KOPT-K1 (cell line): ENCODE results near the gene PCBP3.
"Not testable (repeated sequence)": the region's sequence is repeated elsewhere in the genome, so short reads cannot be mapped to it uniquely, and the experiment has no call there.

ENCODE experiments used
- H3K27ac ChIP-seq: fragments of 200-600 bp; sonication (generic); 2 replicates; pipeline ENCODE4 v1.5.1; 2016; ENCODE audit warnings: antibody characterized with exemption, mild to moderate bottlenecking, low read depth, low read length; ENCODE audit not compliant: poor library complexity, severe bottlenecking
- H3K36me3 ChIP-seq: fragments of 200-600 bp; sonication (generic); 2 replicates; pipeline ENCODE4 v1.5.1; 2017; ENCODE audit warnings: antibody characterized with exemption, mild to moderate bottlenecking, low read length, moderate library complexity; ENCODE audit not compliant: insufficient read depth
- H3K9me3 ChIP-seq: fragments of 200-600 bp; sonication (generic); 2 replicates; pipeline ENCODE4 v1.5.1; 2017; ENCODE audit warnings: antibody characterized with exemption, low read length, mild to moderate bottlenecking; ENCODE audit not compliant: insufficient read depth, poor library complexity, severe bottlenecking

The PCBP3 gene

DNA sequence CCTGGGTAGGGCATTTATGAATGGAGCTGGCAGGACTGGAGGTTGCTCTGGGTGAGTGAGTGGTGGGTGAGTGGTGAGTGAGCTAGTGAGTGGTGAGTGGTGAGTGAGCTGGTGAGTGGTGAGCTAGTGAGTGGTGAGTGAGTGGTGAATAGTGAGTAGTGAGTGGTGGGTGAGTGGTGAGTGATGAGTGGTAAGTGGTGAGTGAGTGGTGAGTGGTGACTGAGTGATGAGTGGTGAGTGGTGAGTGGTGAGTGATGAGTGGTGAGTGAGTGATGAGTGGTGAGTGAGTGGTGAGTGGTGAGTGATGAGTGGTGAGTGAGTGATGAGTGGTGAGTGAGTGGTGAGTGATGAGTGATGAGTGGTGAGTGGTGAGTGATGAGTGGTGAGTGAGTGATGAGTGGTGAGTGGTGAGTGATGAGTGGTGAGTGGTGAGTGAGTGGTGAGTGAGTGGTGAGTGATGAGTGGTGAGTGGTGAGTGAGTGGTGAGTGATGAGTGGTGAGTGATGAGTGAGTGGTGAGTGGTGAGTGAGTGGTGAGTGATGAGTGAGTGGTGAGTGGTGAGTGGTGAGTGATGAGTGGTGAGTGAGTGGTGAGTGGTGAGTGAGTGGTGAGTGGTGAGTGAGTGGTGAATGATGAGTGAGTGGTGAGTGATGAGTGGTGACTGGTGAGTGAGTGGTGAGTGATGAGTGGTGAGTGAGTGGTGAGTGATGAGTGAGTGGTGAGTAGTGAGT lies 170.8 kb downstream of the PCBP3 start:
- not testable (repeated sequence) for H3K9me3 ChIP-seq, H3K36me3 ChIP-seq, H3K27ac ChIP-seq

DNA sequence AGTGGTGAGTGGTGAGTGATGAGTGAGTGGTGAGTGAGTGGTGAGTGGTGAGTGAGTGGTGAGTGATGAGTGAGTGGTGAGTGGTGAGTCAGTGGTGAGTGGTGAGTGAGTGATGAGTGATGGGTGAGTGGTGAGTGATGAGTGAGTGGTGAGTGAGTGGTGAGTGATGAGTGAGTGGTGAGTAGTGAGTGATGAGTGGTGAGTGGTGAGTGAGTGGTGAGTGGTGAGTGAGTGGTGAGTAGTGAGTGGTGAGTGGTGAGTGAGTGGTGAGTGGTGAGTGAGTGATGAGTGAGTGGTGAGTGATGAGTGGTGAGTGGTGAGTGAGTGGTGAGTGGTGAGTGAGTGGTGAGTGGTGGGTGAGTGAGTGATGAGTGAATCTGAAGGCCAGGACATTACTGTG lies 172.3 kb downstream of the PCBP3 start:
- not testable (repeated sequence) for H3K36me3 ChIP-seq, H3K9me3 ChIP-seq, H3K27ac ChIP-seq

DNA sequence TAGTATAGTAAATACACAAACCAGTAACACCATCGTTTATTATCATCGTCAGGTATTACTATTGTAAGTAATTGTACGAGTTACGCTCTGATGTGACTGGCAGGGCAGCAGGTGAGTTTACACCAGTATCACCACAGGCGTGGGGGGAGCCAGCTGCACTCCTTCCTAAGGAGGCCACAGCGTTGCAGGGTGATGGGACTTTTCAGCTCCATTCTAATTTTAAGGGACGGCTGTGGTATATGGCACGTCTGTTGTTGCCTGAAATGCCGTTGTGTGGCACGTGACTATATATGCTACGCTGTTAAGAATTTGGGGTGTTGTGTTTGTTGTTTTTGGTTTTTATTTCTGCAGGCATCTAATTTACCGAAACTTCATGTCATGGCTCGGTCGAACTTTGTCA lies 173.3 kb downstream of the PCBP3 start:
- Histone ChIP-seq H3K9me3 (no peaks in the 10 kb centered on the region), H3K27ac (no peak overlapping the region), H3K36me3 (no peaks in the 10 kb centered on the region)

DNA sequence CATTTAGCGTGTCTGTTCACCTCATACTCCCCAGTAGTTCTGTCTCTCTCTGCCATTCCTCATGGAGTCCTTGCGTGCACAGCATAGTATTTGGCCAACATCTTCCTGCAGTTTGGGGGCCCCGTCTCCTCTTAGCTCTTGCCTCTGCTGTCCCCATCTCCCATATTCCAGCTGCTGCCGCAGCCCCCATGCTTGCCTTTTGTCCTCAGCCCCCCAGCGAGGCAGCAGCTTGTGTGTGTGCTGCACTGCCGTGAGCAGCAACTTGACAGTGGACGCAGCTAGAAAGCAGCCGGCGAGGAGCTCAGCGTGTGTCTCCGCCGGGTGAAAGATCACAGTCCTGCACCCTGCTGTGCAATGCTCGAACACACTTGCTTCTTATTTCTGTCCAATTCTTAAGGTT lies 173.8 kb downstream of the PCBP3 start:
- Histone ChIP-seq H3K9me3 (no peaks in the 10 kb centered on the region), H3K36me3 (no peaks in the 10 kb centered on the region), H3K27ac (no peak overlapping the region)

DNA sequence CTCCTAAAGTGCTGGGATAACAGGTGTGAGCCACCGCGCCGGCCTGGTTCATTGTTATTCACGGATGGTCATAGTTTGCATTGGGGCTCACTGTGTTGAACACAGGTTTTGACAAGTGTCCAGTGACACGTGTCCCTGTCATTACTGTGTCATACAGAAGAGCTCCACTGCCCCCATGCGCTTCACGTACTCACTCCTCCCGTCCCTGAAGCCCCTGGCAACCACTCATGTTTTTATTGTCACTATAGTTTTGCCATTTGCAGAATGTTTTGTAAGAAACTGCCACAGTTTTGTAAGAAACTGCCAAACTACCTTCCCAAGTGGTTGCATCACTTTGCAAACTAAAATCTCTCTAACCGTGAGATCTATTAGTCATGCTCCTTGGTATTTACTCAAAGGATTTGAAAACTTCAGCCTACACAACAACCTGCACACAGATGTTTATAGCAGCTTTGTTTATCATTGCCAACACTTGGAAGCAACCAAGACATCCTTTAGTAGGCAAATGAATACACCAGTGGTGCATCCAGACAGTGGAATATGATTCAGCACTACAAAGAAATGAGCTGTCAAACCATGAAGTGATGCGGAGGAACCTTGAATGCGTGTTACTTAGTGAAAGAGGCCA lies 174.9 kb downstream of the PCBP3 start:
- no peaks in the 10 kb centered on the region for H3K36me3 ChIP-seq
- H3K9me3 ChIP-seq: no peaks in the 10 kb centered on the region
- no peak overlapping the region for H3K27ac ChIP-seq

DNA sequence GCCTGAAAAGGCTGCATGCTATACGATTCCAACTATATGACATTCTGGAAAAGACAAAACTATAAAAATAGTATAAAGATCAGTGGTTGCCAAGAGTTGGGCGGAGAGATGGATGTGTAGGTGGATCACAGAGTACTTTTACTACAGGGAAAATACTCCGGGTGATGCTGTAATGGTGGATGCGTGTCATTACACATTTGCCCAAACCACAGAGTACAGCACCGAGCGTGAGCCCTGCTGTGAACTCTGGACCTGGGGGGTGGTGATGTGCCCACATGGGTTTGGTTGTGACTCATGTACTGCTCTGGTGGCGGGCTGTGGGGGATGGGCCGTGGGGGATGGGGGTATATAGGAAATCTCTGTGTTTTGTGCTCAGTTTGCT lies 175.4 kb downstream of the PCBP3 start:
- H3K27ac ChIP-seq: no peak overlapping the region
- H3K36me3 ChIP-seq: no peaks in the 10 kb centered on the region

DNA sequence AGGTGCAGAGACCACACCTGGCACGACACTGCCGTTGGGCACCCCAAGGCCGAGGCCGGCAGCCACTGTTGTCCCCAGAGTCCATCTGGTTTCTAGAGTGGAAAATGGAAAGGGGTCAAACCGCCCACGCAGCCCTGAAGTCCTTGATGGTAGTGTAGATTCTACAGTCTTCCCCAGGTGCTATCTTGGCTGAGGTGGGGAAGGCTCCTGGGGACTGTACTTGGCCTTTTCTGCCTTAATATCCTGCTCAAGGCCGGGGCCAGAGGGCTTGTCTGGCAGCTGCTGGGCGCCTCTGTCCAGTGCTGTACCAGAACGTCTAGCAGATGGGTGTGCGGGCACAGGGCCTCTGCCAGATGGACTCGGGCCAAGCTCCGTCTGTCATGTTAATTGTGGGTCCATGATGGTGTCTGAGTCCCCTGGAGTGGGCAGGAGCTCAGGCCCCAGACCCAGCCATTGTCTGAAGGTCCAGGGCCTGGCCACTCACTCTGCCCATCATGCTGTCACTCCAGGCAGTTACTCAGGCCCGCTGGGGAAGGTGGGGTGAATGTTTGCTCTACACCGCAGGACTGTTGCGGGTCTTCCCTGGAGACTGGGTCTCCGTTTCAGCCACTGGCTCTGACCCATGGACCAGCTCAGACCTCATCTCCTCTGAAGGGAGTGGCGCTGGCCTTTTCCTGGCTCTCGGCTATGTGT lies 176.1 kb downstream of the PCBP3 start:
- H3K27ac ChIP-seq: no peak overlapping the region
- H3K36me3 ChIP-seq: no peaks in the 10 kb centered on the region
- H3K9me3 ChIP-seq: no peaks in the 10 kb centered on the region

More for the DNA sequence above, 175.4 kb downstream of the PCBP3 start:
- H3K9me3 ChIP-seq: no peaks in the 10 kb centered on the region

DNA sequence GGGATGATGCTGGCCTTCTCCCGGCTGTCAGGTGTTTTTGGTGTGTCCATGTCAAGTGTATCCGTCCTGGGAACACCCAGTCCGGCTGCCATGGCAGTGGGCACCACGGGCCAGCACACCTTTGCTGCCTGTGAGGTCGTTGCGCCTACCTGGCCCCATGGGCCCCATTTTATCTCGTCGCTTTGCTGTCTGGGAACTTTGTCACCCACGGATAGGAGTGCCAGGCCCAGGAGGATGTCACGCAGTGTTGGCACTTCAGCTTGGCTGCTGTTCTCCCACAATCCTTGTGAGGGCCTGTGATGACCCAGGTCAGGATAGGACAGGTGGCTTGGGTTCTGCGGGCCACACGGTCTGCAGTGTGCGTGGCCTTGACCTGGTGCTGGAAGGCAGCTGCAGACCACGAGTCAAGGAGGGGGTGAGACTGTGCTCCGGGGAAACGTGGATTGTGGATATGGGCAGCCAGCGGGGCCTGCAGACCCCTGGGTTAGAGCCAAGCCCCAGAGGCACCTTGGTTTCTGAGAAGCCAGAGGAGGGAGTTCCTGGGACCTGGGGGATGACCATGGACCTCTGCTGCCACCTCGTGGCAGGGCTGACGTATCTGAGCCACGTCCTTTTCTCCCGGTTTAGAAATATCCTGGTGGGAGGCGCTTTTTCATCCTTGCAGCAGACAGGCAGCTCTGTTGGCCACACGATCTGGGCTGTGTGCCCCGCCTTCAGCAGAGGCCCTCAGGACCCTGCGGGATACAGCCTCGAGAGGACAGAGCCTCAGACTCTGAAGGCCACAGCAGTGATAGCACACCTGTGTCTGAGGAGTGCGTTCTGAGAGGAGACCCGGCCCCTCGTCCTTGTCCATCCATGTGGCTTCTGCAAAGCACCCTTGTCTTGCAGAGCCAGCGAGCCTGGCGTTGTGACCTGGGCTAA lies 176.9 kb downstream of the PCBP3 start:
- H3K36me3 ChIP-seq: no peaks in the 10 kb centered on the region
- H3K9me3 ChIP-seq: no peaks in the 10 kb centered on the region
- no peak overlapping the region for H3K27ac ChIP-seq

DNA sequence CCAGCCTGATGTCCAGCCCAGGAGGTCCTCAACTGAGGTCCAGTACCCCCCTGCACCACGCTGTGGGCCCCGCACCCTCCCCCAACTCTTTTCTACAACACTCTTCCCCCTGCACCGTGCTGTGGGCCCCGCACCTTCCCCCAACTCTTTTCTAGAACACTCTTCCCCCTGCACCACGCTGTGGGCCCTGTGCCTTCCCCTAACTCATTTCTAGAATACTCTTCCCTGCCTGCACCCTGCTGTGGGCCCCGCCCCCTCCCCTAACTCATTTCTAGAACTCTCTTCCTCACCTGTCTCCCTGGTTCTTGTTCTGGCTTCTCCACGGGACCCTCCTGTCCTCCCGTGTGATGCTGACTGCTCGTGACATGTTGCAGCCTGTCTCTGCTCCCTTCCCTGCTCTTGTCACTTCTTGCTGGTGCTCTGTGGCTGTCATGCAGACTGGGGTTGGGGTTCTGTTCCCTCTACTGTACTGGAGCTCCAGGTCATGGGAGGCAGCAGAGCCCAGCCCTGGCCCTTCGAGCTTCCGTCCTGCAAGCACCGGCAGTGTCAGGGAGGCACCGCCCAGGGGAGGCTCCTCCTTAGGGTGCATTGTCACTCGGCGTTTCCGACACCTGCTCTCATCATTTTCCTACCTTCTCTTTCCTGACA lies 177.9 kb downstream of the PCBP3 start:
- Histone ChIP-seq H3K27ac (no peak overlapping the region), H3K9me3 (no peaks in the 10 kb centered on the region), H3K36me3 (no peaks in the 10 kb centered on the region)

DNA sequence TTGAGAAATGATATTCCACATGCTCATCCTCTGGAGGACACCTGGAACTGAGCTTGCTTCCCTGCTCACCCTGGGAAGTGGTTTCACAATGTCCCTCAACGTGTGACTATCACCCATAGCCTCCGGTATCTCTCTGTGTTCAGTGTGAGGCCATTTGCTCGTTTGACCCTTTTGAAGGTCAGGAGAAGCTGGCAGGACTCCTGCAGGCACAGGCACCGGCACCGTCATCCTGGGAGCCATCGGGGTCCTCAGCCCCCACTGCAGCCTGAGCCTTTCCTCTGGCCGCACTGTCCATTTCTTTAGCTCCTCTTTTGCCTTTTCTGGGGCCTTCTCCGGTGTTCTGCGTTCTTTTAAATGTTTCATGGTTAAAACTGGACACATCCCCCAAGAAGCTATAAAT lies 178.5 kb downstream of the PCBP3 start:
- Histone ChIP-seq H3K9me3 (no peaks in the 10 kb centered on the region), H3K27ac (no peak overlapping the region), H3K36me3 (no peaks in the 10 kb centered on the region)

DNA sequence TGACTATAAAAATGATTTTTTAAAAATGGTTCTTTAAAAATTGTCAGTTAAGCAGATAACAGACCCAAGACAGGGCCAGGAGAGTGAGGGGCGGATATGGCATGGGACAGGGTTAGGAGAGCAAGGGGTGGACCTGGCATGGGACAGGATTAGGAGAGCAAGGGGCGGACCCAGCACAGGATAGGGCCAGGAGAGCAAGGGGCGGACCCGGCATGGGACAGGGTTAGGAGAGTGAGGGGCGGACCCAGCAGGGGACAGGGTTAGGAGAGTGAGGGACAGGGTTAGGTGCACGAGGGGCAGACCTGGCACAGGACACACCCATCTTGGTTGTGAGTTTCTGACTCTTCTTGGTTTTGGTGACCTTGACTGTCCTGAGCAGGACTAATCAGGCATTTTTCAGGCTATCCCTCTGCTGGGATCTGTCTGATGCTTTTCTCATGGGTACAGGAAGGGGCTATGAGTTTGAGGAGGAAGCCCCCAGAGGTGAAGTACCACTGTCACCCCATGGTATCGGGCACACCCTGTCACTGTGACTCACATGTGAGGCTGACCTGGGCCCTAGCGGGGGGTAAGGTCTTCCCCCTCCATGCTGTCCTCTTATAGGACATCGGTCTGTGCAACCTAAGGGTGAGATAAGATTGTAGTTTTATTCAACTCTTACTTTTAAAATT lies 179.0 kb downstream of the PCBP3 start:
- no peak overlapping the region for H3K27ac ChIP-seq
- H3K9me3 ChIP-seq: no peaks in the 10 kb centered on the region
- no peaks in the 10 kb centered on the region for H3K36me3 ChIP-seq

DNA sequence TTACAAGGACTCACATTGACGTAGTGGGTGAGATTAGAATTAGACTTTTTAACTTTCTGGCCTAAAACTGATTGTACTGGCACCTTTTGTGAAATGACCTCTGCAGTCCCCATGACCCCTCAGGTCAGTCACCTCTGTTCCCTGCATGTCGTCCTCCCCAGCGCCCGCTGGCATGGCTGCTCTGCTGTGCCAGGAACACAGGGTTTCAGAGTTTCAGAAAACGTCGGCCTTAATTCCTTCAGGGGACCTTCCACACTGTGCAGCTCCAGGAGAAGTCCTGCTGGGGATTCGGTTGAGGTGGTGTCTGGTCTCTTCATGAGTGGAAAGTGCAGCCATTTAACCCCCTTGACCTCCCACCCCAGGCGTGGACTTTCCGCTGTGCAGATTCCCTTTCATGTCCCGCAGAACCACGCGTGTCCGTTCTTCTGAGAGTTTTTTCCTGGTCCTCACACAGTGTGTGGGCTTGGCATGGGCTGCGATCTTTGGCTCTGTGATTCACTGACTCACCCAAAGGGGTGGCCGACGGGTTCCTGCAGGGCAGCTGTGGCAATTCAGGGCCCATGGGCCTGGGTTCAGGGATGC lies 179.7 kb downstream of the PCBP3 start:
- Histone ChIP-seq H3K36me3 (no peaks in the 10 kb centered on the region), H3K9me3 (no peaks in the 10 kb centered on the region), H3K27ac (no peak overlapping the region)

DNA sequence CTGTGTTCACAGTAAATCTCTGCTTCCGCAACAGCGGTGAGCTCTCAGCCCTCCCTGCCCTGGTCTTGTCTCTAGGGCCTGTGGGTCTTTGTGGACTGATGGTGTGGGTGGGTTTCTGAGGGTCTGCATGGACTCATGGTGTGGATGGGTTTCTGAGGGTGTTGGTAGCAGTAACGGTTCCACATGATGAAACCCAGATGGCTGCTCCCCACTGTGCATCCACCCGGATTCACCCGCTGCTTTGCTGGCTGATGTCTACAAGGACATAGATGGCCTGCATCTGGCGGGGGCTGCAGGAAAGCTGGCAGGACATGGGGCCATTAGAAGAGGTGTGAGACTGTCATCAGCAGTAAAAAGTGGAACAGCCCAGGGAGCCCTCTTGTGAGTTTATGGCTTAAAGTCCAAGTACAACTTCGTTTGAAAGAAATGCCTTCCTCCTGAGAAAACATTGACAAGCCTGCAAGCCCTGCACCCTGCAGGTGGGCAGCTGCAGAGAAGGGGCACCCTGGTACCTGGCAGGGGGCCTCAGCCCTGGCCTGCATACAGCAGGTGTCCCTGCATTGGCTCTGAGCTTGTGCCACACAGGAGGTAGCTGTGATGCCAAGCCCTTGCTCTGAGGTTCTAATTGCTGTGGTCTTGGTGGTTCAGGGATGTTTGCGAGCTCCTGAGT lies 181.2 kb downstream of the PCBP3 start:
- no peaks in the 10 kb centered on the region for H3K36me3 ChIP-seq
- H3K9me3 ChIP-seq: no peaks in the 10 kb centered on the region
- H3K27ac ChIP-seq: no peak overlapping the region
